Bone marrow (tissue), 2 donors: ENCODE measurements around the gene SINHCAF.
"Not testable (repeated sequence)": the region's sequence is repeated elsewhere in the genome, so short reads cannot be mapped to it uniquely, and the experiment has no call there.

Experiments used
- DNase-seq, 2 donors: peaks; one replicate each; lab custom pipeline; 2025; lab: John Stamatoyannopoulos, UW

The SINHCAF gene

GRCh38 chr12:31309279-31309678 is 16.7 kb downstream of the SINHCAF start:
- DNase-seq, result no peak

GRCh38 chr12:31308116-31308515 is 17.8 kb downstream of the SINHCAF start:
- DNase-seq, result no peak

GRCh38 chr12:31306866-31307265 is 19.1 kb downstream of the SINHCAF start:
- DNase-seq, result no peak

GRCh38 chr12:31303466-31303865 is 22.5 kb downstream of the SINHCAF start:
- DNase-seq, result no peak

GRCh38 chr12:31301311-31301710 is 24.6 kb downstream of the SINHCAF start:
- no peak for DNase-seq

GRCh38 chr12:31300783-31301182 is 25.2 kb downstream of the SINHCAF start:
- no peak for DNase-seq

GRCh38 chr12:31300341-31300740 is 25.6 kb downstream of the SINHCAF start:
- no peak for DNase-seq

GRCh38 chr12:31298922-31299321 is 27.0 kb downstream of the SINHCAF start:
- no peak for DNase-seq

- no peak for DNase-seq
Measured at GRCh38 chr12:31298515-31298910, 27.4 kb downstream of the SINHCAF start.

GRCh38 chr12:31297572-31298514 is 28.1 kb downstream of the SINHCAF start:
- DNase-seq, result no peak

GRCh38 chr12:31289441-31289840 is 36.5 kb downstream of the SINHCAF start:
- no peak for DNase-seq

- DNase-seq, result no peak
Measured at GRCh38 chr12:31288381-31288780, 37.6 kb downstream of the SINHCAF start.

GRCh38 chr12:31280183-31280582 is 45.8 kb downstream of the SINHCAF start:
- no peak for DNase-seq

- DNase-seq, result no peak
Measured at GRCh38 chr12:31279390-31279924, 46.5 kb downstream of the SINHCAF start.

- no peak for DNase-seq
Measured at GRCh38 chr12:31278832-31279231, 47.1 kb downstream of the SINHCAF start.

- DNase-seq, result no peak
Measured at GRCh38 chr12:31278424-31278823, 47.5 kb downstream of the SINHCAF start.

GRCh38 chr12:31277081-31277480 is 48.9 kb downstream of the SINHCAF start:
- no peak for DNase-seq

- no peak for DNase-seq
Measured at GRCh38 chr12:31275491-31275890, 50.5 kb downstream of the SINHCAF start.

- DNase-seq, result no peak
Measured at GRCh38 chr12:31274520-31275300, 51.2 kb downstream of the SINHCAF start.

- not testable (repeated sequence) for DNase-seq
Measured at GRCh38 chr12:31273794-31274193, 52.2 kb downstream of the SINHCAF start.

GRCh38 chr12:31272607-31273225 is 53.2 kb downstream of the SINHCAF start:
- DNase-seq, result no peak

- no peak for DNase-seq
Measured at GRCh38 chr12:31267966-31268365, 58.0 kb downstream of the SINHCAF start.
